ENCODE results near the gene FAM72D. TPM values are rescaled to one million over a fixed set of nuclear protein-coding genes. Genes with fewer than 3 reads are reported as not detected.
"Not testable (repeated sequence)": the region's sequence is repeated elsewhere in the genome, so short reads cannot be mapped to it uniquely, and the experiment has no call there.

Gene FAM72D
- 5.8 TPM in 2 replicates for total RNA-seq (2014; rRNA removed; shearing (Covaris generic))
- polyA plus RNA-seq (2015; cell fraction: cytosol; rRNA removed), result 13.4 and 17.5 TPM in 2 replicates
- polyA plus RNA-seq (2015; cell fraction: nucleus; rRNA removed), result 21.1 and 23.8 TPM in 2 replicates

DNA sequence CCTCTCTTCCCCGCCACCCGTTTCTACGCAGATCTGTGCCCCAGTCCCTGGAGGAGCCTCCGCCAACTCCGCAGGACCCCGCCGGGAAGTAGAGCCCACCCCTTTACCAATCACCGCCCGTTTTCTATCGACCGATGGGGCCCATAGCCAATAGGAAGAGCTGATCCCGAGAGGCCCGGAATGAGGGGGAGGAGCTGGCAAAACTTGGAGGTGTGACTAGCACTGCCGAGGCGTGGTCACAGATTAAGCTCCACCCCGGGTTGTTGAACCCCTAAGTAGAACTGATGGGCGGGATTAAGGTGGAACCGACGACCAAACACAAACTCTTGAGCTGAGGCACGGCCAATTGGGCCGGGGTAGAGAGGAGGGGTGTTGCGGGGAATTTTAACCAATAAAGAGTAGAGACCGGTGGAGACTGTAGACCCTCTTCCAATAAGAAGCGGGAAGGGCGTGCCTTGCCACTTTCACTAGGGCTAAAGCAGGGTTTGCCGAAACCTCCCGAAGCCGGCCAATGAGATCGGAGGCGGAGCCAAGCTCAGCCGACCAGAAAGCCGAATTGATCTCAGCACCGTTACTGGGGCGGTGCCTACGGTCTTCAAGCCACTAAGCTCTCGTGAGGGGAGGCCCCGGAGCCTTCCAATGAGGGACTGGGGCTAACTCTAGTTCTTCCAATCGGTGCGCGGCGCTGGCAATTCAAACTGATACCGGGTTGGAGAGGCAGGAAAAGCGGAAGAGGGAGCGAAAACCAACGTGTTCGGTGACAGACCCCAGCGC lies at the start of gene FAM72D, which contains the start of gene SRGAP2B:
FAM72D (plus strand) TSS at position 691 of the 774 bp plus-strand sequence. CDS start 874 bp downstream, outside the sequence.
SRGAP2B (minus strand) TSS at position 45 of the 774 bp plus-strand sequence. CDS start 2,427 bp downstream, outside the sequence.
- in situ Hi-C loops (cut with HindIII; ENCODE audit: low pct_unique_long_range_greater_than_20kb, low sequenced_read_pairs); DNase-seq (ENCODE audit: low read depth, low spot score): not testable (repeated sequence)

DNA sequence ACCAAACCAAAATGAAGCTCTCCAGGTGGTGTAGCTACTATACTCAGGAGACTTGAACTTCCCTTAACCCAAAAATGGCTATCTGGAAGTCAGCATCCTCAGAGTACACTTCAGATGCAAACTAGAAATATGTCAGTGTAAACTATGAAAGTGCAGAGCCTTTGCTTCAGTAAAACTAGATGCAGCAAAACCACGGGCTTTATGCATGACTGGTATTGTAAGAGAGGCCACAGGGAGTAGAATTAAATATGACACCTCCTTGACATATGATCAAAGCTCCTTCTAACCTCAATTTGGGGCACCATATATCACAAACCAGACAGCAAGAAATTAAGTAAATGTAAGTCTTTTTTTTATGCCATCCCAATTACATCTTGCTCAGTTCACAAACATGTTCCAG lies 48.2 kb upstream of the FAM72D start:
- in situ Hi-C loops (cut with HindIII; ENCODE audit: low pct_unique_long_range_greater_than_20kb, low sequenced_read_pairs); DNase-seq (ENCODE audit: low read depth, low spot score): not testable (repeated sequence)

DNA sequence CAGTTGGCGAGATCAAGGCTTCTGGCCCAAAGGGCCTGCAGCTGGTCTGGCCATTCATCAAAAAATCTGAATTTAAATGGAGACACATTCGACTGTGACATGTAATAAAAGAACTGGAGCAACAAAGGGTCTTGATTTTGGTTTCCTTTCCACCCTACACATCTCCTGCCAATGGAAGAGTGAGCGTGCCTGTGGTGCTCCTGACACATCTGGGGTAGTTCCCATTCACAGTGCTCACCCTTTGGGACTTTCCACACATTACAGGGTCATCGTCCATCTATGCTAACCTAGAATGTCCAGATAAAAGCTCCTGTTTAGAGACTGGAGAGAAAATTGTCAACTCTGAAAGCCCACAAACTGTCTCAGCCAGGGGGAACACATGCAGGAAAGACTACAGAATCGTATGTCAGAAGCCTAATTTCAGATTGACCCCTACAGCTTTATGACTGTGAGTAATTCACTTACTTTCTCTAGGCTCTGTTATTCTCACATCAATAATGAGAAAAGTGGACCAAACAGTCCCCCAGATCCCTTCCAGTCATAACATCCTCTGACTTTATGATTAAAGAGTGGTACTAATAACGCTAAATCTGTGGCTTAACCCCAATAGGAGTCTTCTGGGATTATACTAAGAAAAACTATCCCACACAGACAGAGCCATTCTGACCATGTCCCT lies 47.5 kb upstream of the FAM72D start:
- DNase-seq (ENCODE audit: low read depth, low spot score); in situ Hi-C loops (cut with HindIII; ENCODE audit: low pct_unique_long_range_greater_than_20kb, low sequenced_read_pairs): not testable (repeated sequence)

DNA sequence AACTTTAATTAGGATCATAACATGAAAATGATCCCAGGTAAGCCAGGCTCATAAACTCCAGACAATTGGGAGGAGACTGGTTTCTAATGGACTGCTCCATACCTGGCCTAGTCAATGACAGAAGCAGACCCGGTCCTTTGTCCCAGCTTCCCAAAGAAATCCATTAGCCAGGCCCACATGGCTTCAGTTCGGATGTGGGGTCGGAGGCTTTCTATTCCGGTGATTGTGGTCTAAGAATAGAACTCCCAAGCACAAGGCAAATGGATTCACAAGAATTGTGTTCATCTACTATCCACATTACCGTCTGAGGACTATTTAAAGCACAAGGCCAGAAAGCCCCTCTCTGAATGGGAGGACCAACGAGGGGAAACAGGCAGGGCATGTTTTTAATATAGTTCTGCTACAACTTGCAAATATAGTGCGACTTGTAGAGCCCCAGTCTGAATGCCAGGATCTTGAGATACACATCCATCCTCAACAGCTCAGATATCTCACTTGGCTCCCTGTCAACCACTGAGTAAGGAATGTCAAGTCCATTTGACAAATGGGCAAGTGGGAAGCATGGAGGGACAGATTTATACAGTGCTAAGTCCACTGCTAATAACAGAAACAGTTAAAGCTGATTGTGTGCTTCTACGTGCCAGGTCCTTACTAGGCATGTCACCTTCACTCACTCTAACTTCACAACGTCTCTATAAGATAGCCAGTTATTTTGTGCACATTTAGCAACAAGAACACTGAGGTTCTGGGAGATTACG lies 43.6 kb upstream of the FAM72D start:
- in situ Hi-C loops (cut with HindIII; ENCODE audit: low pct_unique_long_range_greater_than_20kb, low sequenced_read_pairs); DNase-seq (ENCODE audit: low read depth, low spot score): not testable (repeated sequence)

DNA sequence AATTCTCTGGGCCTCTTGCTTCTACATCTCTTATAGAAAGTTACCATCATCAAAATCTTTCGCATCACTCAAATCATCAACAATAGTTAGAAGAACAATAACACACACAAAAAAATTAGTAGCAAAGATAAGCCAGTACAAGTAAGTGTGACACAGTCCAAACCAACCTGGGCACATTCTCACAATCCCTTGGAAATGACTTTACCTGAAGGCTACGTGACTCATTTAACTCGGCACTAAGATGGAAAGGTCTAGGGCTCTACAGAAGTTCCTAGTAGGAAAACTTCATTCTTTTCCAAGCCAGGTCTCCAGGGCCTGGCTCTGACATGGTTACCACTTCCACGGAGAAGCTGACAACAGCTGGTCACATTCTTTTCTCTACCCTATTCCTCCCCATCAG lies 42.3 kb upstream of the FAM72D start:
- in situ Hi-C loops (cut with HindIII; ENCODE audit: low pct_unique_long_range_greater_than_20kb, low sequenced_read_pairs), result not testable (repeated sequence)

DNA sequence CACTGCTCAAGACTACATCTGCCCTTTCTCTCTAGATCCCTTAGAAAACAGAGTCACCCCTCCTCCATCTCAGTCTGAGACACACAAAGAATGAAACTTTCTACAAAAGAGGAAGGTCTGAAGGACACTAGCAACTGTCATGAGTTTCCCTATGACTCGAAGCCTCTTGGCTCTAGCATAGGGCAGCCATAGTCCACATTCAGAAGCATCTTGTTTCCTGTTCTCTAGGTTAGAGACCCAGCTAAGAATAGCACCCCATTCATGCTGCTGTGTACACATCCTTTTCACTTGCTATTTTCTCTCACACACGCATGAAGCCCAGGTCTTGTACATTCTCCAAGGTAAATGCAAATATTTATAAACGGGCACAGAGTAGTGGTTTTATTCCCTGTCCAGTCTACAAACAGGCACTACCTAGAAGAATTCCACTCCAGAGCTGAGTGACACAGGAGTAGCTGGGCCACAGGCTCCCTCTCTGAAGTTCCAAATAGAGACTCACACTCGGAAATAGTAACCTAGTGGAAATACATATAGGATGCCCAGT lies 40.5 kb upstream of the FAM72D start:
- in situ Hi-C loops (cut with HindIII; ENCODE audit: low pct_unique_long_range_greater_than_20kb, low sequenced_read_pairs); DNase-seq (ENCODE audit: low read depth, low spot score): not testable (repeated sequence)

More for the DNA sequence above, 42.3 kb upstream of the FAM72D start:
- not testable (repeated sequence) for DNase-seq (ENCODE audit: low read depth, low spot score)

DNA sequence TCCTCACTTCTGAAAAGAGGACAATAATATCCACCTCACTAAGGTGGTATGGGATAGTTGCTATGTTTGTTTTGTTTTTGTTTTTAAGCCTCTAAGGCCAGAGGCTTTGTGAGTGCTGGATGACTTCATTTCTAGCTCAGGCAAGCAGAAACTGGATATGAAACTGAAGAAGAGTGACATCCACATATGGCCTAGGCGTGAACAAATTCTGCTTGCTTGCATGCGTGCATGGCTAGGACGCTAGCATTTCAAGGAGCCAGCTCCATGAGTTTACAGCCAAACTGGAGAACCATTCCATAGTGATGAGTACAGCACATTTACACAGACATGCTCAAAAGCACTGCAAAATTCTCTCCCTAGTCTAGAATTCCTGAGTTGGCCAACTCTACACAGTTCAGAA lies 37.6 kb upstream of the FAM72D start:
- DNase-seq (ENCODE audit: low read depth, low spot score); in situ Hi-C loops (cut with HindIII; ENCODE audit: low pct_unique_long_range_greater_than_20kb, low sequenced_read_pairs): not testable (repeated sequence)

DNA sequence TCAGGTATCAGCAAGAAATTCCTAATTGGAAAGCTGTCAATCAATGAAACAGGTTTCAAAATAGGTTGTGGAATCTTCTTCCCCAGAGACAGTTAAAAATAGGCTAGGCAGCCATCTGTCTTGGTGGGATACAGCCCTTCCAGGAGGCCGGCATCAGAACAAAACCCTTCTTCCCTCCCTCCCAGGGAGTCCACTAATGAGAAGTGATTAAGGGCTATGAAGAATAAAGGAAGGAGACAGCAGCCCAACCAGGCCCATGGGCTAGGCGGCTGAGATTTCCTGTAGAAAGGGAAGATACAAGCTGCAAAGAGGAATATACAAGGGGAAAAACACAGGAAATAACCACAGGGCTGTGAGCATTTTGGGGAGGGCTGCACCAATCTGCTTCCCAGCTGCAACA lies 32.5 kb upstream of the FAM72D start:
- in situ Hi-C loops (cut with HindIII; ENCODE audit: low pct_unique_long_range_greater_than_20kb, low sequenced_read_pairs); DNase-seq (ENCODE audit: low read depth, low spot score): not testable (repeated sequence)

DNA sequence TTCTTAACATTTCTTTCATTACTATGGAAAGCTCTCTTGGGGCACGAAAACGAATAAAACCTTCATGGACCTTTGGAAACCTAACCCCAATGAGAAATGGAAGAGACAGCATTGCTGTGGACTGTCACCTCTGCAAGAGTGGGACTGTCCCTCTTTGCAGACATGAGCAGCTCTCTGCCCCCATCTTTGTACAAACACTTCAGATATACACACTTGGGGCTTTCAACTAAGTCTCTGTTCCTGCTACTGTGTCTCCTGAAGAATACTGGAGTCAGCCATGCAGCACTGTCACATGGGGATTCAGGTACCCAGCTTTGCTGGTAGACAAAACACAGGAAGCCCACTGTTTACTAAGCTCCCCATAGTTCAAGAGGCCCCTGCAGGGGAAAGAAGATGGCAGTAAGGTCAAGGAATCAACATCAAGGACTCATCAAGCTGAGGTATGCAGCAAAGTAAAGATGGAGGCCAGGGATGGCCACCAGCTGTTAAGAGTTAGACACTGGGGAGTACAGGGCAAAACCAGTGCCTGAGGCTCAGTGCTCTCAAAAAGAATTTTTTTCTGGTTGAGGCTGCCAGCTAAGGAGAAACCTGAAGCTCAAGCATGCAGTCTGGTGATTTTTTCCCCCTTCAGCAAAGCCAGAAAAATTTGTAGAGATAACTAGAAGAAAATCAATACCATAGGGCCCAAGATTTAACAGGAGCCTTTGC lies 31.7 kb upstream of the FAM72D start:
- DNase-seq (ENCODE audit: low read depth, low spot score); in situ Hi-C loops (cut with HindIII; ENCODE audit: low pct_unique_long_range_greater_than_20kb, low sequenced_read_pairs): not testable (repeated sequence)

DNA sequence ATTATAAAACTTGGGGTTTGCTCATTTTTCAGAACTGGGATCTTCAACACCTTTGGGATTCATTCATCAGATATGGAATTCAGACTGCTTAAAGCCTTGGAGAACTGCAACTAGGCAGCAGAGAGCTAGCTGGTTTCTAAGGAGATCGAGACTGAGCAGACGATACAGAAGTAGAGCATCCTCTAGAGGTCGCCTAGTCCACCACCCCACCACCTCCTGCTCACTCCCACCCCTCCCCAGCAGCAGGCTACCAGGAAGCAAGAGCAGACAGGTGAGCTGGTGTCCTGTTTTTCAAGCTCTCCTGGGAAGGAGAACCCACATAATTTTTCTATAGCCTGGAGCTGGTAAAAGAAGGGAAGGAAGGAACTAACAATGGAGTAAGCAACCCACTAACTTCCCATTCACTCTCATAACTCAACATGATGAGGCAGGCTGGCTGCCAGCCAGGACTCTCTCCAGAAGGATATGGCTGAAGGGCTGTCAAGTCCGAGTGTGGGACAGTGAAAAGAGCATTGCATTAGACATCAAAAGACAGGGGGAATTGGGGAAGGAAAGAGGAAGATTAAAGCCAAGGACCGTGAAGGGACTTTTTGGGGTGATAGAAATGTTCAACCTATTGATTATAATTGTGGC lies 30.5 kb upstream of the FAM72D start:
- peak; percentile 6 for DNase-seq (ENCODE audit: low read depth, low spot score)
- in situ Hi-C loops (cut with HindIII; ENCODE audit: low pct_unique_long_range_greater_than_20kb, low sequenced_read_pairs), result not testable (repeated sequence)

DNA sequence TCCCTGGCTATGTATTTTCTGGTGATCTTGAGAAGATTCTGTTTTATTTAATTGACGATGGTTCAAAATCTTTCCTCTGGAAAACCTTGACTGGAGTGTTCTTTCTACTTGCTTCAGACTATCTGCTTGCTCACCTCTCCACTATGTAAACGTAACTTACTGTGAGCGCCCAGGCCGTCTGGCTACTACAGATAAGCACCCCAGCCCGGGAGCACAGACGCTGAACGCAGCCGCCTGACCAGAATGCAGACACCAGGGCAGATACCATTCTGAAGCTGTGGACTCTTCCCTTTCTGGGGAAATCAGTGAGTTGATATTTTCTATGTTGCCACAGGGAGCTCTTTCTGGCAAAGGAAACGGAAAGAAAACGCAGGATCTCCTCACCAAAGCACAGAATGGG lies 29.3 kb upstream of the FAM72D start:
- in situ Hi-C loops (cut with HindIII; ENCODE audit: low pct_unique_long_range_greater_than_20kb, low sequenced_read_pairs); DNase-seq (ENCODE audit: low read depth, low spot score): not testable (repeated sequence)

DNA sequence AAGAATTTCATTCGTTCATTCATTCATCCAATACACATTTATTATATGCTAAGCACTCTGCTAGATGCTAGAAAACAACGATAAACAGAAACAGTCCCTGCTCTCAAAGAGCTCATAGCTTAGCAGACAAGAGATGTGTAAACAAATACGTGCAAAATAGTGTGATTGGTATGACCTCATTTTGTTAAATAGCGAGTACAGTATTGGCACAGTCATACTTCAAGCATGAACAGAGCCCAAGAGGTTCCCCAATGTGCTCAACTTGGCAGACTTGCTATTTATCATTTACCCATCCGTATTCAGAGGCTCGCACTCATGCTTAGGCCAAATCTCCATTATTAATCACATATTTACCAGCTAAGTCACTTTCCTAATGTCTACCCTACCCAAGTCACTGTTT lies 24.2 kb upstream of the FAM72D start:
- DNase-seq (ENCODE audit: low read depth, low spot score); in situ Hi-C loops (cut with HindIII; ENCODE audit: low pct_unique_long_range_greater_than_20kb, low sequenced_read_pairs): not testable (repeated sequence)

DNA sequence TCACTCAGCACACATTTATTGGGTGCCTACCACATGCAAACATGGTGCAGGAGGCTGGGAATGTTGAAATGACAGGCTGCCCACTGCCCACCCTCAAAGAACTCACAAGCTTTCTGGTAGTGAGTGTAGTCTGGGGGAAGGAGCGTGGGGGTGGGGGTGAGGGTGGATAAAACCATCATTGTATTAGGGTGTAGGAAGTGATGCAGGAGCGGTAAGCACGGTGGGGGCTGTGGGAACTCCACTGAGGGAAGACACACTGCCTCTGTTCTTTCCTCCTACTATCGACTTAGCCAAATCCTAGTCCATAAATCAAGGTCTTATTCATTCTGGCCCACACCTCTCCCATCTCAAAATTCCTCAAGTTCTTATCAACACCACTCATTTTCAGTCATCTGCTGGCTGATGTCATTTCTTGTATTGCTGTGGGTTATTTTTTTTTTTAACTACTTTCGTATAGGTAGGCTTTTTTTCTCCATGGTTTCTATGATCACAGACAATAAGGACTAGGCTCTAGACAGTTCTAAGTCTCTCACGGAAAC lies 21.7 kb upstream of the FAM72D start:
- DNase-seq (ENCODE audit: low read depth, low spot score); in situ Hi-C loops (cut with HindIII; ENCODE audit: low pct_unique_long_range_greater_than_20kb, low sequenced_read_pairs): not testable (repeated sequence)

DNA sequence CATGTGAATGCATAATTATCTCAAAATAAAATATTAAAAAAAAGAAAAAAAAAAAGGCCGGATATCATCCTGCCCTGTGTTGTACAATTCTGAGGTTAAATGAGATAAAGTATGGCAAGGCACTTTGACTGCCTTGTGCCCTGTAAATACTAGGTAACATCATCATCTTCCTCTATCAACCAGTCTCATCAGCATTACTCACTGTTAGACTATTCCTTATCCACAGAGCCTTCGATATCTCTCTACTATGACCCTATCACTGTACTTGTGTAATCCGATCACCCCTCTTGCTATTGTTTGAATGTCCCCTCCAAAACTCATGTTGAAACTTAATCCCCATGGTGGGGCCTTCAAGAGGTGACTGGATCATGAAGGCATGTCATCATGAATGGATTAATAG lies 18.9 kb upstream of the FAM72D start:
- in situ Hi-C loops (cut with HindIII; ENCODE audit: low pct_unique_long_range_greater_than_20kb, low sequenced_read_pairs); DNase-seq (ENCODE audit: low read depth, low spot score): not testable (repeated sequence)

DNA sequence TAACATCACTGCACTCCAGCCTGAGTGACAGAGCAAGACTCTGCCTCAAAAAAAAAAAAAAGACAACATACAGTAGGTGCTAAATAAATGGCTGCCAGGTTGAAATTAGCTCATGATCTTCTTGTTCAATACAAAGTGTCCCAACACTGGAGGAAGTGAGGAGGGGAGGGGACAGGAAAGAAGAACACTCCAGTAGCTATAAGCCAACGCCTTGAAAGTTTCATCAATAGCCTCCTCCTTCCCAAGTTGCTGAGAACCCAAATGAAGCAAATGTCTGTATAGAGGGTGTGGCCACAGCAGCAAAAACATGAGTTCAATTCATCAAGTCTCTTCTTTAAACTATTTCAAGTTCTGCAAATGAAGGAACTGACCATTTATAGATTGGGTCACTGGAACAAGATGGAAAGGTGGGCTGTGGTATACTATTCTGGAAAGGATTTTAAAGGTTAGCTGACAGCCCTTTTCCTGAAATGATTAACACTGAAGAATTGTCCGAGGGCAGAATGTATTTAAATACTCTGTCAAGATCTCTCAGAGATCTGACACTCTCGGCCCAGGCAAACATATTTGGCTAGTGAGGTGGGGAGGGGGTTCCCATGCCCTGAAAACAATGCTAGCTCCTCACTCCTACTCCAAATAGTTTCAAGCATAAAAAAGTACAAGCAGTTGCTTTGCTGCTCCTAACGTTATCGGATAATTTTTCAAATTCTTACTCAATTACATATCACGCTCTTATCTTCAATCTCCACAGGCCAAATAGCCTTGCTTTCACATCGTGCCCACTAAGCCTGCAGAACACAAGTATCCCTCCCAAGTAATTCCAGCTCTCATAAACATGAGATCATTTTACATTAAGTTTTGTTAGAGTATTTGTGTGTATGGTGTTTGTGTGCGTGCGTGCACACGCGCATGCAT lies 17.6 kb upstream of the FAM72D start:
- DNase-seq (ENCODE audit: low read depth, low spot score); in situ Hi-C loops (cut with HindIII; ENCODE audit: low pct_unique_long_range_greater_than_20kb, low sequenced_read_pairs): not testable (repeated sequence)
